ENCODE measurements around the gene CHN2. TPM values are rescaled to one million over a fixed set of nuclear protein-coding genes. Genes with fewer than 3 reads are reported as not detected.

CHN2 gene
- total RNA-seq, 5 donors from 2014 or later (not counting 1 experiment from before 2014, with no cell fraction given) = 4.5 to 9.0 (median 6.6) TPM

GRCh38 chr7:29486191-29486700 lies 291.7 kb downstream of the CHN2 start:
- H3K4me1 ChIP-seq (ENCODE audit: control insufficient read depth in 1 of 2, extremely low read depth in 1 of 2, insufficient read depth in 2 of 2, low read length in 2 of 2) = no peaks in the 10 kb centered on the region
- DNase-seq (no peak), ATAC-seq (replicated peaks in 1 of 4) (no peak)
- no peaks in the 10 kb centered on the region for H3K36me3 Mint-ChIP-seq
- H3K27me3 ChIP-seq (replicated peaks in 1 of 2; ENCODE audit: control insufficient read depth in 2 of 2, extremely low read depth in 1 of 2, insufficient read depth in 2 of 2, low read length in 1 of 2) = peaks cover 0 to 4% of the 10 kb centered on the region in 2 experiments
- CTCF ChIA-PET = interaction anchor here in 1 of 2 donors (0.6 kb wide), 1 partner anchor 109 kb away, joined by 6 read pairs; no protein-coding TSS in a partner anchor
- no peaks in the 10 kb centered on the region for H3K9me3 Mint-ChIP-seq
- peaks cover 0 to 3% (median 2%) of the 10 kb centered on the region in 3 donors for H3K4me1 Mint-ChIP-seq
- no peaks in the 10 kb centered on the region for H3K9me3 ChIP-seq
- H3K27ac Mint-ChIP-seq = no peak overlapping the region
- POLR2A ChIA-PET = no interaction called here
- no peaks in the 10 kb centered on the region for H3K36me3 ChIP-seq (ENCODE audit: control insufficient read depth in 2 of 2, extremely low read depth in 1 of 2, insufficient read depth in 1 of 2, low read length in 1 of 2)
- no peak overlapping the region for H3K4me3 Mint-ChIP-seq
- no peak overlapping the region for H3K4me3 ChIP-seq (ENCODE audit: control insufficient read depth in 1 of 2, extremely low read depth in 1 of 2, low read length in 1 of 2)
- 82% methylated on average over 9 of the region's 13 CpGs for WGBS (ENCODE audit: insufficient coverage)
- H3K27ac ChIP-seq (ENCODE audit: low read length) = no peak overlapping the region
- peaks cover 4% of the 10 kb centered on the region in 2 donors for H3K27me3 Mint-ChIP-seq

- POLR2A ChIA-PET = no interaction called here
- DNase-seq (no peak), ATAC-seq (replicated peaks in 1 of 4) (no peak)
- H3K9me3 Mint-ChIP-seq = no peaks in the 10 kb centered on the region
- no peak overlapping the region for H3K4me3 Mint-ChIP-seq
- no peak overlapping the region for H3K27ac Mint-ChIP-seq
- peaks cover 0 to 4% of the 10 kb centered on the region in 2 experiments for H3K27me3 ChIP-seq (replicated peaks in 1 of 2; ENCODE audit: control insufficient read depth in 2 of 2, extremely low read depth in 1 of 2, insufficient read depth in 2 of 2, low read length in 1 of 2)
- WGBS (ENCODE audit: insufficient coverage) = 60% methylated on average over 1 of the region's 2 CpGs
- H3K36me3 ChIP-seq (ENCODE audit: control insufficient read depth in 2 of 2, extremely low read depth in 1 of 2, insufficient read depth in 1 of 2, low read length in 1 of 2) = no peaks in the 10 kb centered on the region
- CTCF ChIA-PET = no interaction called here
- no peak overlapping the region for H3K27ac ChIP-seq (ENCODE audit: low read length)
- no peaks in the 10 kb centered on the region for H3K9me3 ChIP-seq
- H3K27me3 Mint-ChIP-seq = peaks cover 4% of the 10 kb centered on the region in 2 donors
- no peaks in the 10 kb centered on the region for H3K4me1 ChIP-seq (ENCODE audit: control insufficient read depth in 1 of 2, extremely low read depth in 1 of 2, insufficient read depth in 2 of 2, low read length in 2 of 2)
- no peak overlapping the region for H3K4me3 ChIP-seq (ENCODE audit: control insufficient read depth in 1 of 2, extremely low read depth in 1 of 2, low read length in 1 of 2)
- H3K4me1 Mint-ChIP-seq = peaks cover 0 to 3% (median 2%) of the 10 kb centered on the region in 3 donors
- no peaks in the 10 kb centered on the region for H3K36me3 Mint-ChIP-seq
Measured at GRCh38 chr7:29487424-29487823, 292.8 kb downstream of the CHN2 start.

DNA sequence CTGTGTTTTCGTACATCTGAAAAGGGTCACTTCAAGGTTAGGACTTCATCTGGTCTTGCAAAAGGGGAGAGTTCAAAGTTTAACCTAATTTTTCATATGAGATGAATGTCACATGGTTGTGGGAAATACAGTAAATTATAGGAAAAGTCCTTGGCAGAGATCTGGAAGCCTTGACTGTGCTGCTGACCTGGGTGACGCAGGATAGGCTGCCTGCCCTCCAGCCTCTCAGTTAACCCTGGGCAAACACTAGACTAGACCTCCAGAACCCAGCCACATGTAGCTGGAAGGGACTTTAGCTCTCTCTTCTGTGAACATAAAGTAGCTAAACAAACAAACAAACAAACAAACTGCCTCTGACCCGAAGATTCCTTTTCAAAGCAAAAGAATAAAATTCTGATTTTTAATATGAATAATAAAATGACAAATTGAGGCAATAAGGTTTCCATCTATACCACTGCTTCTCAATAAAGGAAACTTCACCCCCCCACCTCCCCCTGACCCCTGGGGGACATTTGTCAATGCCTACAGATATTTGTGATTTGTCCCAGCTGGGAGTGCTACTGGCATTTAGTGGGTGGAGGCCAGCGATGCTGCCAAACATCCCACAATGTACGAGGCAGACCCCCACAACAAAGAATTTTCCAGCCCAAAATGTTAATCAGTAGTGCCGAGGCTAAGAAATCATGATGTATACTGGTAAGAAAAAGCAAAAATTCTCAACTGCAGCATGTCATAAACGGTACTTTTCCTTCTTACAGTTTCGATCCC lies 293.8 kb downstream of the CHN2 start:
- peaks cover 4% of the 10 kb centered on the region in 2 donors for H3K27me3 Mint-ChIP-seq
- Histone ChIP-seq H3K4me1 (ENCODE audit: control insufficient read depth in 1 of 2, extremely low read depth in 1 of 2, insufficient read depth in 2 of 2, low read length in 2 of 2) (no peaks in the 10 kb centered on the region), H3K27ac (ENCODE audit: low read length) (no peak overlapping the region), H3K4me3 (ENCODE audit: control insufficient read depth in 1 of 2, extremely low read depth in 1 of 2, low read length in 1 of 2) (no peak overlapping the region), H3K27me3 (replicated peaks in 1 of 2; ENCODE audit: control insufficient read depth in 2 of 2, extremely low read depth in 1 of 2, insufficient read depth in 2 of 2, low read length in 1 of 2) (peaks cover 0 to 4% of the 10 kb centered on the region in 2 experiments), H3K9me3 (no peaks in the 10 kb centered on the region), H3K36me3 (ENCODE audit: control insufficient read depth in 2 of 2, extremely low read depth in 1 of 2, insufficient read depth in 1 of 2, low read length in 1 of 2) (no peaks in the 10 kb centered on the region)
- H3K27ac Mint-ChIP-seq = no peak overlapping the region
- DNase-seq (no peak), ATAC-seq (replicated peaks in 1 of 4) (no peak)
- POLR2A ChIA-PET = no interaction called here
- WGBS (ENCODE audit: insufficient coverage) = 100% methylated on average over 2 of the region's 8 CpGs
- H3K4me1 Mint-ChIP-seq = peaks cover 0 to 3% (median 2%) of the 10 kb centered on the region in 3 donors
- no peaks in the 10 kb centered on the region for H3K9me3 Mint-ChIP-seq
- H3K36me3 Mint-ChIP-seq = no peaks in the 10 kb centered on the region
- CTCF ChIA-PET = no interaction called here
- H3K4me3 Mint-ChIP-seq = no peak overlapping the region

DNA sequence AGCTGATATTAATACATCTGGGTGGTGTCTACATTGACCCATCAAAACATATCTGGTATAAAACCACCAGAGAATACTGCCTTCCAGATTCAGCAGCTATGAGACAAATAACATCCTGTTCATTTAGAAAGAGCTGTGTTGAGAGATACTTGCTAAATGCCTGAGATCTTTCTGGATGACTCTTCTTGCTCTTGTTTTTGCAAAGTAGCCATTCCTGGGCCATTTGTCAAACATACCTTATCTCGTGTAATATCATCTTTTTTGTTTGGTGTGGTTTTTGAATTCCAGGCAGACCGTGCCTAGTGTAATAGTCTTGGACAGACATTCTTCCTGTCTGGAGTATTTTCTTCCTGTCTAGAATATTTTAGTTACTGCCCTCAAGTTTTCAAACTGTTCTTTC lies 294.4 kb downstream of the CHN2 start:
- DNase-seq = no peak

DNA sequence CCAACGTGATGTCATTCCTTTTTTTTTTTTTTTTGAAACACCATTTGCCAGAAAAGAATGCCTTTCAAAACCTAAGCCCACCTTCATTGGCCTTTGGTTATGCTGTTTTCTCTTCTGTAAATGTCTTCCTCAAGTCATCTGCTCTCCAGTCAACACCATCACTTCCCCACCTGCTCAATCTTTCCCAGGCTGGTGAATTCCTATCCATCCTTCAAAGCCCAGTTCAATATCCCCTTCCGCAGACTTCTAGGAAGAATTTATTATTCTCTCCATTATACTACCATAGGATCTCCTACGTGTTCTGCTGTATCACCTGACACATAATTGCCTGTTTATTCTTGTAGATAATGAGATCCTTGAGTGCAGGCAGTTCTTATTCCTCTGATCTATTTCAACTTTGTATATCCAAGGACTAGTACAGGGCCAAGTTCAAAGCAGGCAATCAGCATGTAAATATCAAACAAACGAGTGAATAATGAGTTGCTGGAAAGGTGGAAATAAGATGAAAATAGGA lies 295.6 kb downstream of the CHN2 start:
- CTCF ChIA-PET = no interaction called here
- peaks cover 2 to 4% of the 10 kb centered on the region in 2 donors for H3K27me3 Mint-ChIP-seq

More for the DNA sequence above, 294.4 kb downstream of the CHN2 start:
- Histone ChIP-seq H3K4me3 (ENCODE audit: control insufficient read depth in 1 of 2, extremely low read depth in 1 of 2, low read length in 1 of 2) (no peak overlapping the region), H3K4me1 (ENCODE audit: control insufficient read depth in 1 of 2, extremely low read depth in 1 of 2, insufficient read depth in 2 of 2, low read length in 2 of 2) (no peaks in the 10 kb centered on the region), H3K27me3 (replicated peaks in 1 of 2; ENCODE audit: control insufficient read depth in 2 of 2, extremely low read depth in 1 of 2, insufficient read depth in 2 of 2, low read length in 1 of 2) (peaks cover 0 to 4% of the 10 kb centered on the region in 2 experiments), H3K9me3 (no peaks in the 10 kb centered on the region), H3K36me3 (ENCODE audit: control insufficient read depth in 2 of 2, extremely low read depth in 1 of 2, insufficient read depth in 1 of 2, low read length in 1 of 2) (no peaks in the 10 kb centered on the region), H3K27ac (ENCODE audit: low read length) (no peak overlapping the region)
- Mint-ChIP-seq H3K9me3 (no peaks in the 10 kb centered on the region), H3K4me3 (no peak overlapping the region), H3K27ac (no peak overlapping the region), H3K4me1 (peaks cover 0 to 3% (median 2%) of the 10 kb centered on the region in 3 donors), H3K27me3 (peaks cover 4% of the 10 kb centered on the region in 2 donors), H3K36me3 (no peaks in the 10 kb centered on the region)
- ChIA-PET POLR2A (no interaction called here), CTCF (no interaction called here)
- no CpG with 5 or more reads among the region's 2 CpGs for WGBS (ENCODE audit: insufficient coverage)
- no peak for ATAC-seq (replicated peaks in 1 of 4)

GRCh38 chr7:29494350-29494749 lies 299.8 kb downstream of the CHN2 start:
- no peaks in the 10 kb centered on the region for H3K9me3 ChIP-seq
- no CpG with 5 or more reads among the region's 1 CpG for WGBS (ENCODE audit: insufficient coverage)
- Mint-ChIP-seq H3K4me1 (no peaks in the 10 kb centered on the region), H3K9me3 (no peaks in the 10 kb centered on the region), H3K36me3 (peaks cover 3% of the 10 kb centered on the region), H3K4me3 (no peak overlapping the region), H3K27me3 (no peaks in the 10 kb centered on the region), H3K27ac (no peak overlapping the region)
- H3K27ac ChIP-seq (ENCODE audit: low read length) = no peak overlapping the region
- ChIA-PET CTCF (interaction anchor here in 1 of 2 donors (0.6 kb wide), 1 partner anchor 26 kb away, joined by 3 read pairs; no protein-coding TSS in a partner anchor), POLR2A (no interaction called here)
- ATAC-seq (replicated peaks in 1 of 4) (no peak), DNase-seq (no peak)
- H3K4me3 ChIP-seq (ENCODE audit: control insufficient read depth in 1 of 2, extremely low read depth in 1 of 2, low read length in 1 of 2) = no peak overlapping the region
- H3K4me1 ChIP-seq (ENCODE audit: control insufficient read depth in 1 of 2, extremely low read depth in 1 of 2, insufficient read depth in 2 of 2, low read length in 2 of 2) = no peaks in the 10 kb centered on the region
- H3K27me3 ChIP-seq (replicated peaks in 1 of 2; ENCODE audit: control insufficient read depth in 2 of 2, extremely low read depth in 1 of 2, insufficient read depth in 2 of 2, low read length in 1 of 2) = no peaks in the 10 kb centered on the region
- H3K36me3 ChIP-seq (ENCODE audit: control insufficient read depth in 2 of 2, extremely low read depth in 1 of 2, insufficient read depth in 1 of 2, low read length in 1 of 2) = no peaks in the 10 kb centered on the region

More for the DNA sequence above, 295.6 kb downstream of the CHN2 start:
- H3K4me3 Mint-ChIP-seq = no peak overlapping the region
- H3K27ac ChIP-seq (ENCODE audit: low read length) = no peak overlapping the region
- H3K9me3 Mint-ChIP-seq = no peaks in the 10 kb centered on the region
- no peaks in the 10 kb centered on the region for H3K9me3 ChIP-seq
- no CpG with 5 or more reads among the region's 4 CpGs for WGBS (ENCODE audit: insufficient coverage)
- DNase-seq = no peak
- POLR2A ChIA-PET = interaction anchor here in 1 of 2 donors (0.6 kb wide), 1 partner anchor 34 kb away, joined by 3 read pairs; no protein-coding TSS in a partner anchor
- H3K4me1 Mint-ChIP-seq = peaks cover 0 to 3% (median 2%) of the 10 kb centered on the region in 3 donors
- no peaks in the 10 kb centered on the region for H3K4me1 ChIP-seq (ENCODE audit: control insufficient read depth in 1 of 2, extremely low read depth in 1 of 2, insufficient read depth in 2 of 2, low read length in 2 of 2)
- H3K4me3 ChIP-seq (ENCODE audit: control insufficient read depth in 1 of 2, extremely low read depth in 1 of 2, low read length in 1 of 2) = no peak overlapping the region
- no peak for ATAC-seq (replicated peaks in 1 of 4)
- no peaks in the 10 kb centered on the region for H3K36me3 Mint-ChIP-seq
- peaks cover 0 to 4% of the 10 kb centered on the region in 2 experiments for H3K27me3 ChIP-seq (replicated peaks in 1 of 2; ENCODE audit: control insufficient read depth in 2 of 2, extremely low read depth in 1 of 2, insufficient read depth in 2 of 2, low read length in 1 of 2)
- no peaks in the 10 kb centered on the region for H3K36me3 ChIP-seq (ENCODE audit: control insufficient read depth in 2 of 2, extremely low read depth in 1 of 2, insufficient read depth in 1 of 2, low read length in 1 of 2)
- H3K27ac Mint-ChIP-seq = no peak overlapping the region

All from T-cell (primary cell).